ENCODE measurements around the gene IQSEC3. TPM values are rescaled to one million over a fixed set of nuclear protein-coding genes. Genes with fewer than 3 reads are reported as not detected.

The IQSEC3 gene
- total RNA-seq, 1 experiment from 2014 or later: not detected

DNA sequence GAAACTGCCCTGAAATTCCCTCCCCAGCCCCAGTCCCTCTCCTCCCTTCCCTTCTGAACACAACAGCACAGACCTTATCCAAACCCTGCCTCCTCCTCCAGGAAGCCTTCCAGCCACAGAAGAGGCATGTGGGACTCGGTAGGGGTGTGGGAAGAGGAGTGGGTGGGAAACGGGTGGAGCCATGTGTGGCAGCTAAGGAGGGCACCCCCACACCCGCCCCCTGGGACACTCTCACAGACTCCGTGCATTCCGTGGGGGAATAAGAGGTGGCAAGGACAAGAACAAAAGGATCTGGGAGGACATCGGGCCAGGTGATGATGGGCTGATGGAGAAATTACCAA is 123.0 kb downstream of the IQSEC3 start:
- H3K4me1 ChIP-seq (replicated peaks): peaks cover 3% of the 10 kb centered on the region; the same call in 1 of the 2 replicates
- no peaks in the 10 kb centered on the region for H3K36me3 ChIP-seq
- H3K9me3 ChIP-seq (replicated peaks): no peaks in the 10 kb centered on the region
- no peak for DNase-seq (ENCODE audit: low read depth in 1 of 2, low spot score in 2 of 2)
- no peak overlapping the region for H3K4me3 ChIP-seq
- H3K27ac ChIP-seq: no peak overlapping the region
- peaks cover 48% of the 10 kb centered on the region for H3K27me3 ChIP-seq (replicated peaks)

DNA sequence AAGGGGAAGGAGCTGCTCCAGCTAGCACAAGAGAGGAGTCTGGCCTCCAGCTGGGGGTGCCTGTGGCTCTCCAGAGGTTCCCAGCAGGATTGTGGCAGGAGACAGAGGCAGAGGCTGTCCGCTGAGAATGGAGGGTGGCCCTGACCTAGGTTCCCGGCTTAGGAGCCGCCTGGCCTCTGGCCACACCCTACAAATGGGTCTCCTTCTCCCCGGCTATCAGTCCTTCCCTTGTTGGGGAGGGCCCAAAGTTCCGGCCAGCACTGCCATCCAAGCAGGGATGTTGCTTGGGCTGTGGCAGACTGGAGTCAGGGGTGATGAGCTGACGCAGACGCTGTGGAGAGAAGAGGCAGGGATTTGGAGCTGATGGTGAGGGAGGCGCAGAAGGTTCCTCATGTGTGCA is 124.3 kb downstream of the IQSEC3 start:
- H3K4me3 ChIP-seq: no peak overlapping the region
- no peaks in the 10 kb centered on the region for H3K9me3 ChIP-seq (replicated peaks)
- no peak overlapping the region for H3K27ac ChIP-seq
- H3K27me3 ChIP-seq (replicated peaks): peaks cover 54% of the 10 kb centered on the region
- DNase-seq (ENCODE audit: low read depth in 1 of 2, low spot score in 2 of 2): no peak
- H3K4me1 ChIP-seq (replicated peaks): peaks cover 3% of the 10 kb centered on the region; the same call in 1 of the 2 replicates
- H3K36me3 ChIP-seq: no peaks in the 10 kb centered on the region

DNA sequence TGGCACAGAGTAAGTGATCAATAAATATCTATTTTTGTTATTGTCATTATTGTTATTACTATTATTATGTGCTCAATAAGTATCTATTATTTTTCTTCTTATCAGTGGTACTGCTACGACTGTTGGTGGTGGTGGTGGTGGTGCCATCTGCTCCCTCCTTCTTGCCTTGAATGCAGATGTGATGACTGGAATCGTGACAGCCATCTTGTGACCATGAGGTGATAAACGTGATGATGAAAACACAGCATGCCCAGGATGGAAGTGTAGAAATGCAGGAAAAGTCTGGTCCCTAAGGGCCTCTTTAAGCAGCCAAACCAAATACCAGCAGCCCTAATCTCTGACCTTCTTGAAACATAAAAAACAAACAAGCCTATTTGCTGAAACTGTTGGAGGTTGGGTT is 125.0 kb downstream of the IQSEC3 start:
- no peak overlapping the region for H3K27ac ChIP-seq
- peaks cover 3% of the 10 kb centered on the region; the same call in 1 of the 2 replicates for H3K4me1 ChIP-seq (replicated peaks)
- no peaks in the 10 kb centered on the region for H3K9me3 ChIP-seq (replicated peaks)
- H3K4me3 ChIP-seq: no peak overlapping the region
- peaks cover 54% of the 10 kb centered on the region for H3K27me3 ChIP-seq (replicated peaks)
- no peak for DNase-seq (ENCODE audit: low read depth in 1 of 2, low spot score in 2 of 2)
- H3K36me3 ChIP-seq: no peaks in the 10 kb centered on the region

DNA sequence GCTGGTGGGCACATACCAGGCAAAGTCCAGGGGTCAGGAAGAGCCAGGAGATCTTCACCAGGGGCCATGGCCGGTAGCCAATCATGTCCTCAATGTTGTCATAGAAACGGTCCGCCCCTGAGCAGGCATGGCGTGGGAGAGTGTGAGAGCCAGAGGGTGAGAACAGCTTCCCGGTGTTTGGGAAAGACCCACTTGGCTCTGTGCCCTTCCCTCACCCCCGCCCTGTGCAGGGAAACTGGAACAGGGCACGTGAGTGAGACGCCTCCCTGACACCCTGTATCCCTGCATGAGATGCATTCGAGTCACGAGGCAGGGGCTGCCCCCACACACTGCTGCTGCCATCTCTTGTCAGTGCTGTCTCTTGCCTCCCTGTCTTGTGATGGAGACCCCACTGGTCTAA is 126.7 kb downstream of the IQSEC3 start:
- H3K27me3 ChIP-seq (replicated peaks): peaks cover 53% of the 10 kb centered on the region

DNA sequence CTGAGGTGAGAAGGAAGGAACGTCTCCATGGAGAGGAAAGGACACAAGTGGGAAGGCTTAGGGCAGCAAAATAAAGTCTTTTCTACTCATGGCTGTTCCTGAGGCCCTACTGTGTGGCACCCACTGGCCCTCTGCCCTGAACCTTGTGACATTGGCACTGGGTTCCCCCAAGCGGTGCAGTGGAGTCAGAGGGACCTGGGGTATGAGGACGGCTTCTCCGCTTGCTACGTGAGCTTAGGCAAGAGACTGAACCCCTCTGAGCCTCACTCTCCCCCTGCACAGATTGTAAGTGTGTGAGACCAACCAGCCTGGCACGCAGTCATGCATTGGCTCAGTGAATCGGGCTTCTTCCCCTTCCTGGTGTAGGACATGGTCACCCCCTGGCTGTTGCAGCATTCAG is 127.7 kb downstream of the IQSEC3 start:
- DNase-seq (ENCODE audit: low read depth in 1 of 2, low spot score in 2 of 2): no peak
- Histone ChIP-seq H3K9me3 (replicated peaks) (no peaks in the 10 kb centered on the region), H3K4me1 (replicated peaks) (peaks cover under 1% of the 10 kb centered on the region), H3K4me3 (no peak overlapping the region), H3K27me3 (replicated peaks) (peaks cover 53% of the 10 kb centered on the region), H3K36me3 (no peaks in the 10 kb centered on the region), H3K27ac (no peak overlapping the region)

More for the DNA sequence above, 126.7 kb downstream of the IQSEC3 start:
- H3K4me3 ChIP-seq: no peak overlapping the region
- no peaks in the 10 kb centered on the region for H3K9me3 ChIP-seq (replicated peaks)
- H3K36me3 ChIP-seq: no peaks in the 10 kb centered on the region
- peaks cover 3% of the 10 kb centered on the region; the same call in 1 of the 2 replicates for H3K4me1 ChIP-seq (replicated peaks)
- DNase-seq (ENCODE audit: low read depth in 1 of 2, low spot score in 2 of 2): no peak
- no peak overlapping the region for H3K27ac ChIP-seq

DNA sequence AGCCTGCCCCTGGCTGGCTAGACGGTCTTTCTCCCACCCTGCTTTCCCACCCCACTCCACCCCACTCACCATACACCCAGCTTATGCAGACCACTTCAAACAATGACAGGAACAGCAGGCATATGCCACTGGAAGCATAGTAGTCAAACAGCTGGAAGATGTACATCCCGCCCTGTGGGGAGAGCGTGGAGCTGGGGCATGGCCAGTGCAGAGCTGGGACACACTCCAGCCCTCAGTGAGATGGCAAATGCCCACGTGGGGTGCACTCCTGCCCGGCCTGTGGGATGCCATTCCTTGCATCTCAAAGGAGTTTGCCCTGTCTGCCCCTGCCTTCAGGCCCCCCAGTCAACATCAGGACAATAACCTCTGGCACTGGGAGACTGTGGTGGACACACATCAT is 128.6 kb downstream of the IQSEC3 start:
- no peak overlapping the region for H3K4me3 ChIP-seq
- peaks cover 7% of the 10 kb centered on the region for H3K4me1 ChIP-seq (replicated peaks)
- no peaks in the 10 kb centered on the region for H3K9me3 ChIP-seq (replicated peaks)
- H3K27ac ChIP-seq: no peak overlapping the region
- DNase-seq (ENCODE audit: low read depth in 1 of 2, low spot score in 2 of 2): no peak
- peaks cover 50% of the 10 kb centered on the region for H3K27me3 ChIP-seq (replicated peaks)
- no peaks in the 10 kb centered on the region for H3K36me3 ChIP-seq

DNA sequence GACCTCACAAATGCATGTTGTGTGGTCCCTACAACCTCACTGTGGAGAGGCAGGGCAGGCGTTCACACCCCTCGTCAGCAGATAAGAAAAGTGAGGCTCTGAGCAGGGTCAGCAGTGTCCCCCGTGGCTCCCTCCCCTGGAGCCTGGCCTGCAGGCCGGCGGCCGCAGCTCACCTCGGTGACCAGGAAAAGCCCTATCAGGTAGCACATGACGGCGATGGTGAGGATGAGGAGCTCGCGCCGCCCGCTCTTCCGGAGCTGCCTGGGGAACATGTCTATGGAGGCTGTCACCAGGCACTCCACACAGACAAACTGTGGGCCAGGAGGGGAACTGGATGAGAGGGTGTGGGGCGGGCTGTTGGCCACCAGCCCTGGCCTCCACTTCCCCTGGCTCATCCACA is 129.4 kb downstream of the IQSEC3 start:
- Histone ChIP-seq H3K27ac (no peak overlapping the region), H3K36me3 (no peaks in the 10 kb centered on the region), H3K4me1 (replicated peaks) (peaks cover 7% of the 10 kb centered on the region), H3K9me3 (replicated peaks) (no peaks in the 10 kb centered on the region), H3K27me3 (replicated peaks) (peaks cover 48% of the 10 kb centered on the region), H3K4me3 (no peak overlapping the region)
- no peak for DNase-seq (ENCODE audit: low read depth in 1 of 2, low spot score in 2 of 2)

DNA sequence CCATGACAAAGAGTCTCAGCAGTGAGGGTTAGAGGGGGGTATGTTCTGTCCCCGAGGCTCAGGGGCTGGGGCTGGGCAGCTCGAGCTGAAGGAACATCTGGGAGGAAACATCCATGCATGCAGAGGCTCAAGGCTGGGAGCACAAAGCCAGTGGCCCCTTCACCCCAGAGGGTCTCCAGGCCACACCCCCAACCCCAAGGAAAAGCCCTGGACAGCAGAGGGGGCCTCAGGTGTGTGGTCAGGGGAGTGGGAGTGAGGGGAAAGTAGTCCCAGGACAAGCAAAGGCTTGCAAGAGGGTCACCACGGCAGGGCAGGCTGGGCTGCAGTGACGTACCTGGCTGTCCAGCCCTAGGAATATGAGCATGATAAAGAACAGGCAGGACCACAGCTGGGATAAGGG is 129.9 kb downstream of the IQSEC3 start:
- Histone ChIP-seq H3K4me3 (no peak overlapping the region), H3K27me3 (replicated peaks) (peaks cover 48% of the 10 kb centered on the region), H3K4me1 (replicated peaks) (peaks cover 7% of the 10 kb centered on the region), H3K9me3 (replicated peaks) (no peaks in the 10 kb centered on the region), H3K36me3 (no peaks in the 10 kb centered on the region), H3K27ac (no peak overlapping the region)
- DNase-seq (ENCODE audit: low read depth in 1 of 2, low spot score in 2 of 2): no peak

DNA sequence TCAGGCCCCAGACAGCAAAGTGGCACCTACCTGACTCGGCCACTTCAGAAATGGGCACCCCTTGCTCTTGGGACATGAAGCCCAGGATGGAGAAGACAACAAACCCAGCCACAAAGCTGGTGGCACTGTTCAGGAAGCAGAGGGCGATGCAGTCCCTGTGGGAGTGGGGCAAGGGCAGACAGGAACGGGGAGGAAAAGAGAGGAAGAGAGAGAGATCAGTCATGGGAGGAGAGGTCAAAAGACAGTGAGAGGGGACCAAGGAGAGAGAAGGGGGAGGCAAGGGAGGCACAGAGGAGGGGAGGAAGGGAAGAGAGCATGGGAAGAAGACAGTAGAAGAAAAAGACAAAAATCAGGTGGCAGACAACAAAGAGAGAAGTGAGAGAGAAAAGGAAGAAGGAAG is 130.8 kb downstream of the IQSEC3 start:
- Histone ChIP-seq H3K36me3 (no peaks in the 10 kb centered on the region), H3K27me3 (replicated peaks) (peaks cover 54% of the 10 kb centered on the region), H3K9me3 (replicated peaks) (no peaks in the 10 kb centered on the region), H3K4me1 (replicated peaks) (peaks cover 7% of the 10 kb centered on the region), H3K4me3 (no peak overlapping the region), H3K27ac (no peak overlapping the region)
- DNase-seq (ENCODE audit: low read depth in 1 of 2, low spot score in 2 of 2): no peak

DNA sequence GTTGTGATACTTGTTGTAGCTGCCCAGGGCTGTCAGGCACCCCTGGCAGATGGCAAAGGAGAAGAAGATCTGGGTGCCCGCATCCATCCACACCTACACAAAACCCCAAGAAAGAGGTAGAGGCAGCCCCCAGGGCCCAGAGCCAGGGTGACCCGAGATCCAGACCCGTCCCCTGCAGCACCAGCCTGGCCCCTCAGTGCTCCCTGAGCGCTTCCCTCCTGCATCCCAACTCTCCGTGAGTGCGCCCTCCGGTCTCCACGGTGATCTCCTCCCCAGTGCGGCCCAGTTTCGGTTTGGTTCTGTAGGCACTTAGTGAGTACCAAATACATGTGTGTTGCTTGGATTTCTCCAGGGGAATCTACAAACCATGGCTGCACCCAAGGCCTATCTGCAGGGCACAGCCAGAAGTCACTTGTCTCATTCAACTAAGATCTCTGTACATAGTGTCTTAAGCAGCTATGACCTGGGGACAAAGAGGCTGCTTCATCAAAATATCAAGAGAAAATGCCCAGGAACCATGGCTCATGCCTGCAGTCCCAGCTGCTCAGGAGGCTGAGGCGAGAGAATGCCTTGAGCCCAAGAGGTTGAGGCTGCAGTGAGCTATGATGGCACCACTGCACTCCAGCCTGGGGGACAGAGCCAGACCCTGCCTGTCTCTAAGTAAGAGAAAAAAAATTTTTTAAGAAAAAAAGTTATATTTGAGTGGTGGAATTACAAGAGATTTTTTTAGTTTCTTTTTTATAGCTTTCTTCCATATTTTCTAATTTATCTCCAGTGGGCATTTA is 131.5 kb downstream of the IQSEC3 start:
- no peaks in the 10 kb centered on the region for H3K9me3 ChIP-seq (replicated peaks)
- no peak for DNase-seq (ENCODE audit: low read depth in 1 of 2, low spot score in 2 of 2)
- no peak overlapping the region for H3K27ac ChIP-seq
- H3K4me3 ChIP-seq: no peak overlapping the region
- H3K36me3 ChIP-seq: no peaks in the 10 kb centered on the region
- peaks cover 7% of the 10 kb centered on the region for H3K4me1 ChIP-seq (replicated peaks)
- peaks cover 60% of the 10 kb centered on the region for H3K27me3 ChIP-seq (replicated peaks)

DNA sequence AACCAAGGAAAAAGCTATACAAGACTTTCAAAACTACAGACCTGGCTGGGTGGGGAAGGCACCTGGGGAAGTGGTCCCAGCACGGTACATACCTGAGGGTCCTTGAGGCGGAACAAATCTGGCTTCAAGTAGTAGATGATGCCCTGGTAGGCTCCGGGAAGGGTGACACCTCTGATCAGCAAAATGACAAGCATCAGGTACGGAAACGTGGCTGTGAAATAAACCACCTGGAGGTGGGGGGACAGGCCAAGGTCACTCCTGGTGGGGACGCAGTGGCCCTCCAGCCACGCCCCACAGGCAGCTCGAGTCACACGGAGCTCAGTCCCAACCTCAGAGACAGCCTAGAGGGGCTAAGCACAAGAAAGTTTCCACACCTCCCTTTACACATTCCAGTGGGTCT is 132.1 kb downstream of the IQSEC3 start:
- Histone ChIP-seq H3K4me3 (no peak overlapping the region), H3K27ac (no peak overlapping the region), H3K36me3 (no peaks in the 10 kb centered on the region), H3K9me3 (replicated peaks) (no peaks in the 10 kb centered on the region; the same call in 1 of the 2 replicates), H3K4me1 (replicated peaks) (peaks cover 13% of the 10 kb centered on the region), H3K27me3 (replicated peaks) (peaks cover 62% of the 10 kb centered on the region)
- no peak for DNase-seq (ENCODE audit: low read depth in 1 of 2, low spot score in 2 of 2)

DNA sequence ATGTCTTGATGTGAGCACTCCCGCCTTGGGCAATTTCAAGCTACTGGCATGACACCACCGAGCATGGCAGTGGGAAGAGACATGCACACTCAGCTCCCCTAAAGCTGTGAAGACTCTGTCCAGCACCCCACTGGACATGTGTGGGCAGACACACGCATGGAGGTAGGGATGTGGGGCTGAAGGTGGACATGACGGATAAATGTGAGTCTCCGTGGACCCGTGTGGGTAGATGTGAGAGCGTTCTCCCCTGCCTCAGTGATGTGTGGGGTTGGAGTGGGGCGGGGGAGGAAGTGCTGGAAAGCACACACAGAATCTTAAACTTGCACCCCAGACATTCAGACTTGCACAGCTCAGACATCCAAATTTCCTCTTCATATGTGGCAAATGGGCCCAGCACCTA is 134.8 kb downstream of the IQSEC3 start:
- Histone ChIP-seq H3K36me3 (no peaks in the 10 kb centered on the region), H3K9me3 (replicated peaks) (peaks cover 2% of the 10 kb centered on the region), H3K4me3 (no peak overlapping the region), H3K27ac (no peak overlapping the region), H3K27me3 (replicated peaks) (peaks cover 74% of the 10 kb centered on the region), H3K4me1 (replicated peaks) (peaks cover 19% of the 10 kb centered on the region)
- DNase-seq (ENCODE audit: low read depth in 1 of 2, low spot score in 2 of 2): no peak

DNA sequence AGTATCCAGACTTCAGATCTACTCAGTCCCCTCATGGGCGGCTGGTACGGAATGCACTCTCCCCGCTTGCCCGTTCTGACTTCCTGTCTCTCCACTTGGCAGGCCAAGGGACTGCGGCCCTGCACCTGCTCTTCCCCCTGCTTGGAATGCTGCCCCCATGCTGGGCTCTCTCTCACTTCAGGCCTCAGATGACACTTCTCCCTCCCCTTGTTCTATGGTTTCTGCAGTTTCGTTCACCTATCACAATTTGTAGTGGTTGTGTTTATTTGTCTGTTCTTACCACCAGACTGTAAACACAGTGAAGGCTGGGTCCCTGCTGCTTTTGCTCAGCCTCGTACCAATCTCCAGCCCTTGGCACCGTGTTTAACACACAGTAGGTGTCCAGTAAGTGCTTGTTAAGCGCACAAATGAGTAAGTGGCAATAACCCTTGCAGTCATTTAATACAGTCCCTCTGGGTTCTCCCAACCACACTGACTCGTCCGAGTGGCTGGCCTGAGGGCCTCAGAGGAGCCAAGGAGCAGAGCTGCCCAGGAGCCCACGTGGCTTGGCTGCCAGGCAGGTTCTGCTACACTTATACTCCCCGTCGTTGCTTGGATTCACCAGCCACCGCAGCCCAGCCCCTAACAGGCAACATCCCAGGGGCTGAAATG is 135.6 kb downstream of the IQSEC3 start:
- Histone ChIP-seq H3K9me3 (replicated peaks) (peaks cover 2% of the 10 kb centered on the region), H3K36me3 (no peaks in the 10 kb centered on the region), H3K27me3 (replicated peaks) (peaks cover 81% of the 10 kb centered on the region), H3K4me3 (no peak overlapping the region), H3K27ac (no peak overlapping the region), H3K4me1 (replicated peaks) (peaks cover 19% of the 10 kb centered on the region)
- DNase-seq (ENCODE audit: low read depth in 1 of 2, low spot score in 2 of 2): no peak

DNA sequence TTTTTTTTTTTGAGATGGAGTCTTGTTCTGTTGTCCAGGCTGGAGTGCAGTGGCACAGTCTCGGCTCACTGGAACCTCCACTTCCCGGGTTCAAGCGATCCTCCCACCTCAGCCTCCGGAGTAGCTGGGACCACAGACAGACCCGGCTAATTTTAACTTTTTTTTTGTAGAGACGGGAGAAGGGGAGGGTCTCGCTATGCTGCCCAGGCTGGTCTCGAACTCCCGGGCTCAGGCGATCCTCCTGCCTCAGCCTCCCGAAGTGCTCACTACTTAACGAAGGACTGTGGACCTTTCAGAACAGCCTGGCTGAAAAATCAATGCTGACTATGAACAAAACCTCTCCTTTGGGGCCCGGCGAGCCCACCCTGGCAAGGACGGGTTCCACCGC is 136.5 kb downstream of the IQSEC3 start:
- H3K4me1 ChIP-seq (replicated peaks): peaks cover 19% of the 10 kb centered on the region
- H3K4me3 ChIP-seq: peak overlapping the region; percentile 32
- no peaks in the 10 kb centered on the region for H3K36me3 ChIP-seq
- H3K27me3 ChIP-seq (replicated peaks): peaks cover 89% of the 10 kb centered on the region
- no peak overlapping the region for H3K27ac ChIP-seq
- no peak for DNase-seq (ENCODE audit: low read depth in 1 of 2, low spot score in 2 of 2)
- peaks cover 2% of the 10 kb centered on the region for H3K9me3 ChIP-seq (replicated peaks)
